ENCODE data around the gene CNTNAP5. TPM values are rescaled to one million over a fixed set of nuclear protein-coding genes. Genes with fewer than 3 reads are reported as not detected.

The CNTNAP5 gene
- total and polyA plus RNA-seq, 9 of the 15 experiments (the other 6 are each of a cell fraction or from before 2014, with no cell fraction given) = not detected

DNA sequence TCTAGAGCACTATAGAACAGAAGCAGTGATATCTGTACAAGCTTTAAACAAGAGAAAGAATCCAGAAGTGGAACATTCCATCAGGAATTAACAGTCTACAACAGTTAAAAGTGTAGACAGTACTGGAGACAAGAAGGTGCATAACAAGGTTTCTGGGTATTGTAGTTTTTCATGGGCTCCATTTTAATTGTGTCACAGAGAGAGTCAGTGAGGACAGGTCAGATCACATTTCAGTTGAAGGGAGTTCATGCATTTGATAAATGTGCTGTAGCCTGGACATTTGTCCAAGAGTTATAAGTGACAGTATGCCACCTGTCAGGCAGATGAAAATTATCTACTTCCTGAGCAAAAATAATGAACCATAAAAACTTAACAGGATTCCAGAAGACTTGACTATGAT is 328.6 kb downstream of the CNTNAP5 start:
- Histone ChIP-seq H3K4me2 (ENCODE audit: insufficient read depth, low read length) (no peak overlapping the region), H4K20me1 (replicated peaks; ENCODE audit: control insufficient read depth, insufficient read depth, low read length) (no peaks in the 10 kb centered on the region), H3K36me3 (ENCODE audit: control insufficient read depth, insufficient read depth, low read length) (no peaks in the 10 kb centered on the region), H3K9me1 (ENCODE audit: control insufficient read depth, insufficient read depth, low read length) (no peaks in the 10 kb centered on the region), H3K4me1 (replicated peaks in 1 of 2; ENCODE audit: control insufficient read depth in 2 of 2, insufficient read depth in 2 of 2, low read length in 2 of 2) (no peaks in the 10 kb centered on the region), H2AFZ (ENCODE audit: low read depth, low read length) (no peak overlapping the region), H3K4me3 (no peak overlapping the region), H3K79me2 (ENCODE audit: control insufficient read depth, insufficient read depth, low read length) (no peaks in the 10 kb centered on the region), H3K9ac (ENCODE audit: insufficient read depth in 1 of 2, low read depth in 2 of 2, low read length in 2 of 2) (no peak overlapping the region), H3K27me3 (ENCODE audit: control insufficient read depth in 2 of 2, insufficient read depth in 2 of 2, low read length in 2 of 2) (no peaks in the 10 kb centered on the region), H3K9me3 (replicated peaks; ENCODE audit: control insufficient read depth, insufficient read depth, low read depth, low read length) (0 out of 2 replicates have a peak, but pooled peaks cover 2% of the 10 kb centered on the region), H3K27ac (ENCODE audit: extremely low read depth, low read depth, low read length) (no peak overlapping the region)
- ChIA-PET CTCF (ENCODE audit: low intra/inter-chr PET ratio) (no interaction called here), POLR2A (no interaction called here)
- ATAC-seq = no peak
- no peak for FAIRE-seq
- BruUV-seq (replicated peaks) = no TSS peak
- TF ChIP-seq NCOR1 (IDR thresholded peaks at IDR 0.05) (no peak), FUS (optimal IDR thresholded peaks at IDR 0.05; ENCODE audit: low read depth, low read length) (no peak), MCM2 (IDR thresholded peaks at IDR 0.05; ENCODE audit: low read depth) (no peak), SETDB1 (IDR thresholded peaks at IDR 0.05; ENCODE audit: low read length) (no peak), WHSC1 (IDR thresholded peaks at IDR 0.05; ENCODE audit: low read length) (no peak), SMAD2 (IDR thresholded peaks at IDR 0.05; ENCODE audit: low read depth, low read length) (no peak), STAT5B (CRISPR knock-in tag; IDR thresholded peaks at IDR 0.05) (no peak), ZNF561 (CRISPR knock-in tag; conservative IDR thresholded peaks at IDR 0.05) (no peak), SMARCE1 (IDR thresholded peaks at IDR 0.05) (no peak), ZNF778 (CRISPR knock-in tag; IDR thresholded peaks at IDR 0.05) (no peak), FIP1L1 (IDR thresholded peaks at IDR 0.05; ENCODE audit: low read depth, low read length, poor library complexity, severe bottlenecking) (no peak), CCNT2 (IDR thresholded peaks at IDR 0.05; ENCODE audit: borderline replicate concordance, extremely low read depth, insufficient read length, low read depth, low read length) (no peak), PHF20 (IDR thresholded peaks at IDR 0.05; ENCODE audit: partially characterized antibody) (no peak), L3MBTL2 (IDR thresholded peaks at IDR 0.05) (no peak), ZNF408 (CRISPR knock-in tag; IDR thresholded peaks at IDR 0.05; ENCODE audit: low read depth) (no peak)
- TF ChIP-seq, protein P1, sequence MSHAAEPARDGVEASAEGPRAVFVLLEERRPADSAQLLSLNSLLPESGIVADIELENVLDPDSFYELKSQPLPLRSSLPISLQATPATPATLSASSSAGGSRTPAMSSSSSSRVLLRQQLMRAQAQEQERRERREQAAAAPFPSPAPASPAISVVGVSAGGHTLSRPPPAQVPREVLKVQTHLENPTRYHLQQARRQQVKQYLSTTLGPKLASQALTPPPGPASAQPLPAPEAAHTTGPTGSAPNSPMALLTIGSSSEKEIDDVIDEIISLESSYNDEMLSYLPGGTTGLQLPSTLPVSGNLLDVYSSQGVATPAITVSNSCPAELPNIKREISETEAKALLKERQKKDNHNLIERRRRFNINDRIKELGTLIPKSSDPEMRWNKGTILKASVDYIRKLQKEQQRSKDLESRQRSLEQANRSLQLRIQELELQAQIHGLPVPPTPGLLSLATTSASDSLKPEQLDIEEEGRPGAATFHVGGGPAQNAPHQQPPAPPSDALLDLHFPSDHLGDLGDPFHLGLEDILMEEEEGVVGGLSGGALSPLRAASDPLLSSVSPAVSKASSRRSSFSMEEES (CRISPR knock-in tag; IDR thresholded peaks at IDR 0.05) = no peak
- TF ChIP-seq, protein P2, sequence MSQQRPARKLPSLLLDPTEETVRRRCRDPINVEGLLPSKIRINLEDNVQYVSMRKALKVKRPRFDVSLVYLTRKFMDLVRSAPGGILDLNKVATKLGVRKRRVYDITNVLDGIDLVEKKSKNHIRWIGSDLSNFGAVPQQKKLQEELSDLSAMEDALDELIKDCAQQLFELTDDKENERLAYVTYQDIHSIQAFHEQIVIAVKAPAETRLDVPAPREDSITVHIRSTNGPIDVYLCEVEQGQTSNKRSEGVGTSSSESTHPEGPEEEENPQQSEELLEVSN (IDR thresholded peaks at IDR 0.05; ENCODE audit: borderline replicate concordance in 1 of 2, extremely low read depth in 1 of 2, insufficient read depth in 1 of 2, insufficient read length in 1 of 2, low read depth in 1 of 2, low read length in 1 of 2, poor library complexity in 1 of 2, severe bottlenecking in 1 of 2) = no peak
- intact Hi-C loops (cut with micrococcal nuclease) = no loop called here
- in situ Hi-C loops (cut with MboI) = no loop called here
- DNase-seq (ENCODE audit: extremely low read depth in 1 of 4, low spot score in 3 of 4) = no peak

Data from K562 (cell line).